HS-27A (cell line): ENCODE data around the gene FERMT3.

Experiments
- DNase-seq: peaks from one replicate; pipeline ENCODE4 v3.0.0-alpha.2; 2012; ENCODE audit warnings: low read depth, missing footprints

The FERMT3 gene

DNA sequence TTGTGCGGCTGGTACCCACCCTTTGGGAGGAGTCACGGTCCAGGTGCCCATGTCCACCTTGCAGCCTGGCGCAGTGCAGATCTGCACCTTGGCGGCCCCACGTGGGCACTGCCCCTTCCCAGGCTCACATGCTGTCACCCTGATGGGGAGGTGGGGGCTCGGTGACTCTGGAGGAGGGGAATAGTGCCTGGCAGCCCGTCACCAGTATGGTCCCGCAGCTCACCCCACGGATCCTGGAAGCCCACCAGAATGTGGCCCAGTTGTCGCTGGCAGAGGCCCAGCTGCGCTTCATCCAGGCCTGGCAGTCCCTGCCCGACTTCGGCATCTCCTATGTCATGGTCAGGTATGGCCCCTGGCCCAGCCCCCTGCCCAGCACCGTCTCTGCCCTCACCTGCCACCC, 14.3 kb downstream of the FERMT3 start:
- DNase-seq, result no peak

DNA sequence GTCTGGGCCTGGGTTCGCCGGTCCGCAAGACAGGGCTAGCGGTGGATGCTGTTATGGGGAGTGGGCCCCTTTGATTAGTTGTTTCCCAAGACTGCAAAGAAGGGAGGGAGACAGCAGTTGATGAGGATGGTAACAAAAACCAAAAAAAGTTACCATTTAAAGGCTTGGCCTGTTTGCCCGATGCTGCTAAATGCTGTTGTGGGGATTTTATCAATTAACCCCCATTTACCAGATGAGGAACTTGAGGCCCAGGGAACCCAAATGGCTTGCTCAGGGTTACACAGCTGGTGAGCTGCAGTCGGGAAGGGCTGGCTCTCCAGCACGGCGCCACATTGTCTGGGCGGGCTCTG, 16.1 kb downstream of the FERMT3 start:
- DNase-seq, result no peak

GRCh38 chr11:64223001-64223651, 16.6 kb downstream of the FERMT3 start:
- DNase-seq, result no peak

DNA sequence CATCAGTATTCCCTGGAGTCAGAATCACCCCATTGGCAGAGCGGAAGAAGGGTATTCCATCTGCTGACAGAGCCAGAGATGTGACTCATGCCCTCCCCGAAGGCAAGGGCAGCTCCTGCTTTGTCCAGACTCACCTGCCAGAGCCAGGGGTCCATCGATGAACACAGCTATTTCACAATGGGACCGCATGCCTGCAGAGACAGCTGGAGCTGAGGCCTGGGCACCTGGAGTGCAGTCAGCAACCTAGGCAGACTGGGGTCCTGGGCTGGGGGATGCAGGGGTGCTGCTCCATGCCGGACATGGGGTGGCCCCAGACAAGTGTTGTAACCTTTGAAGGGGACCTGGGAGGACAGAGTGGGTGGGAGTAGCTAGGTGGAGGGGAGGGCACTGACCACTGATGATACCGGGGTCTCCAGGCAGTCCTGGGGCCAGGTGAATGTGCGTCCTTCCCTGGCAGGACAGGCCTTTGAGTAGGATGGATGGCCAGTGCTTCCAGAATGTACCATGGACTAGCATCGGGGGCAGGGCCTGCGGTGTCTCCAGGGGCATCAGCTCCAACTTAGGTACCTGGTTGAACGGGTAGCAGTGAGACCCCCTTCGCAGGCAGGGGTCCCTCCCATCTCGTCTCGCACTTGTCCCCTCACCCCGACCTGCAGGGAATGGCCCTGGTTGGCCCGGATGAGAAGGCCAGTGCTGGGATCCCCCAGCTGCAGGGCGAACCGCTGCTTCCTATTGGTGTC, 17.8 kb downstream of the FERMT3 start:
- DNase-seq, result no peak

- DNase-seq, result no peak
Measured at GRCh38 chr11:64224891-64225607, 18.5 kb downstream of the FERMT3 start.

- DNase-seq, result no peak
Measured at GRCh38 chr11:64225608-64226506, 19.3 kb downstream of the FERMT3 start, which contains the start of the genes NUDT22 and TRPT1. TSS of gene NUDT22 (plus strand) at chr11:64226274. CDS start at chr11:64226653, 379 bp downstream. TSS of gene TRPT1 (minus strand) at chr11:64226186. CDS start at chr11:64225860, 326 bp downstream.

GRCh38 chr11:64226507-64227051, 20.1 kb downstream of the FERMT3 start:
- DNase-seq, result no peak

DNA sequence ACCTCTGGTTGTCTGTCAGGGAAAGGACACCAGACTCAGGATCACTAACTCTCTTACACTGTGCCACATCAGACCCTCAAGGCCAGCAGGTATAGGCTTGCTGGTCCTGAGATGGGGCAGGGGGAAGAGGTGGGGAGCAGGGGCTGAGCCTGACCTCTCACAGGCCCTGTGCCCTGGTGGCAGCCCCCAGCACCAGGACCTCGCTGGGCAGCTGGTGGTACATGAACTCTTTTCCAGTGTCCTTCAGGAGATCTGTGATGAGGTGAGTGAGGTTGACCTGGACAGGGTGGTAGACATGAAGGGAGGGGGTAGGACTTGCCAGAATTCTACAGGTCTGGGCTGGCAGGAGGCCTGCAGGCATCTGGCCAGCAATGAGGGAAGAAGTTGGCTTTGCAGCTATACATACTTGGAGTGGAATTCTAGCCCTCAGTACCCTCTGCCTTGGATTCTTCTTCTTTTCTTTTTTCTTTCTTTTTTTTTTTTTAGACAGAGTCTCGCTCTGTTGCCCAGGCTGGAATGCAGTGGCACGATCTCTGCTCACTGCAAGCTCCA, 21.0 kb downstream of the FERMT3 start:
- no peak for DNase-seq

- no peak for DNase-seq
Measured at GRCh38 chr11:64229090-64229743, 22.7 kb downstream of the FERMT3 start.

GRCh38 chr11:64229744-64230170, 23.2 kb downstream of the FERMT3 start:
- no peak for DNase-seq

- no peak for DNase-seq
Measured at GRCh38 chr11:64230171-64230984, 23.9 kb downstream of the FERMT3 start, which contains the start of gene DNAJC4. TSS of gene DNAJC4 (plus strand) at chr11:64230548. CDS start at chr11:64230855, 307 bp downstream.

GRCh38 chr11:64230985-64231365, 24.5 kb downstream of the FERMT3 start:
- DNase-seq, result no peak

- no peak for DNase-seq
Measured at GRCh38 chr11:64231546-64231945, 25.0 kb downstream of the FERMT3 start.

- no peak for DNase-seq
Measured at GRCh38 chr11:64232182-64232966, 25.9 kb downstream of the FERMT3 start.

GRCh38 chr11:64232967-64233315, 26.4 kb downstream of the FERMT3 start:
- DNase-seq, result no peak

GRCh38 chr11:64233913-64234586, 27.5 kb downstream of the FERMT3 start, which contains the start of gene VEGFB:
TSS of gene VEGFB (plus strand) at chr11:64234584. CDS start at chr11:64234834, 250 bp downstream.
- DNase-seq, result no peak

DNA sequence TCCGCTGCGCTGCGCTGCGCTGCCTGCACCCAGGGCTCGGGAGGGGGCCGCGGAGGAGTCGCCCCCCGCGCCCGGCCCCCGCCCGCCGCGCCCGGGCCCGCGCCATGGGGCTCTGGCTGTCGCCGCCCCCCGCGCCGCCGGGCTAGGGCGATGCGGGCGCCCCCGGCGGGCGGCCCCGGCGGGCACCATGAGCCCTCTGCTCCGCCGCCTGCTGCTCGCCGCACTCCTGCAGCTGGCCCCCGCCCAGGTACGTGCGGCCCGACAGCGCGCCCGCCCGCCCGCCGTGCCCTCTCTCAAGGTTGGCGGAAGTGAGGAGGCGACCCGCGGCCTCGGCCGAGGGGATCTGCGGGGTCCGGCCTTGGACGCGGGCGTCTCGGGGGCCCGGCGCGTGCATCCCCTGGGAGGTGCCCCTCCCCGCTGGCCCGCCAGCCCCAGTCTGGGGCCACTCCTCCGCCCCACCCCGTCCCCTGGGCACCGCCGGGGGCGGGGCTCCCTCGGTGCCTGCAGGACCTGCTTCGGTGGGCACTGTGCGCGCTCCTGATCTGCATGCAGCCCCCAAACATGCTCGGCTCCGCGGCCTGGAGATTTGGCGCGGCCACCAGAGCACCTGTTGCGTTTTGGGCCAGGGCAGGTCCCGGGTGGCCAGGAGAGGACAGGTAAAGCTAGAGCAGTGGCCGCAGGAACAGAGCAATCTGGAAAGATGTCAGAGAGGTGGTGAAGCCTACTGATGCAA, 28.3 kb downstream of the FERMT3 start:
- DNase-seq, result no peak
